Stimulated activated CD4-positive, alpha-beta T cell treated with anti-CD3 and anti-CD28 coated beads, TNF-alpha, amount 100 ng/mL, for 48 hours (primary cell): ENCODE measurements around the gene SRPRB.

Experiments
- DNase-seq, 3 donors: peaks; one replicate each; pipeline ENCODE4 v3.0.0-alpha.2; 2020; ENCODE audit warnings: low read depth in 3 of 3

SRPRB gene

DNA sequence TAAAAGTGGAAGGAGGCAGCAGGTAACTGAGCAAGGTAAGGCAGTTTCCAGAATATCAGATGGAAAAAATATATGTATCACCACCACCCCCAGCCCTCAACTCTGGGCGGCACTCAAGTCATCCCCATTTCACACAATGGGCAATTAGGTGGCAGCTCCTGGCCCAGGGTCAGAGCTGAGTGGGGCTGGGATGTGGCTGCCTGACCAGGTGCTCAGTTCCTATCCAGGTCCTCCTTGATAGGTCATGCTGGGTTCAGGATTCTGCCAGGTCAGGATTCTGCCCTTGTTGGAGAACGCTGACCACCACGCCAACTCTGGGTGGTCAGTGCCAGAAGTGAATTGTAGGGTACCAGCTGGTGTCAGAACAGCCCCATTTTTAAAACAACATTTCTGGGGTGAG lies 60.5 kb downstream of the SRPRB start:
- DNase-seq = no peak

DNA sequence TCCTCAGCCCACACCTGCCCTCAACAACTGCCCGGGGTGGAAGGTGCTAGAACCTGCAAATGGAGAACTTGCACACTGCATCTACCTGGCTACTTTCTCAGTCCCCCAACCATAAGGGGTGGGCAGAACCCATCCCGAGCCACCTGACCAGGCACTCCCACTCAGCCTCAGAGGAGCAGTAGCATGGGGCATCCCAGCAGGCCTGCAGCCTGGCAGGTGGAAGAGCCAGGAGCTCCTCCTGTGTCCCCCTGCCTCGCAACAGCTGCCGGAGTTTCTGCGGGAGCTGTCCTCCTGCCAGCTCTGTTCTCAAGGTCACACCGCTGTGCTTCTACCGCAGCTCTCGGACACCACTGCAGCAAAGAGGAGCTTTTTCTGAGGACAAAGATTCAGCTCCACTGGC lies 62.6 kb downstream of the SRPRB start:
- no peak for DNase-seq

DNA sequence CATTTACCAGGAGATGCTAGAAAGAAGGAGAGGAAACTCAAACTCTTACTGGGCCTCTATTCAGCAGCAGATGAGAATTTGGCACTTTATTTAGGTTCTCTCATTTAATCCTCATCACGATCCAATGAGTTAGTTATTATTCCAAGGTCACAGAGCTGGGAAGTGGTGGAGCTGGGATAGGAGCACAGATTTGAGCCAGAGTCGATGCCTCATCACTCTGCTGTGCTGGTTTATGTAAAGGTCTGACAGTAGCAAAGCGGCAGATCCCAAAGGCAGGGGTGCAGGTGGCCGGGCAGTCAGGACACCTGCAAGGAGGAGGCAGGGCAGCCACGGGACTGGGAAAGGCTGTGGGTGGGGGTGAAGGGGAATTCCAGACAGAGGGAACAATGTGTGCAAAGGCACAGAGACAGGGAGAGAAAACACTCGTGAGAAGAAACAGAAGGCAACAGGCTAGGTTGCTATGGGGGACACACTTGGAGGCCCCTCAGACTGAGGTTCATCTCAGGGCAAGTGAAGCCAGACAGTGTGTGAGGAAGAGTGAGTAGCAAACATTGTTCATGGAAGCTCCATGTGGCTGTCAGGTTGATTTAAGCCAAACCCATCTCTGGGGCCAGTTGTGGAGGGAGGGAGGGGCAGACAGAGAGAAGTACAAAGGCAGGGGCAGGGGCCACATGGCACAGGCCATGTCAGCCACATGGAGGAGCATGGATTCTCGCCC lies 63.3 kb downstream of the SRPRB start:
- no peak for DNase-seq

DNA sequence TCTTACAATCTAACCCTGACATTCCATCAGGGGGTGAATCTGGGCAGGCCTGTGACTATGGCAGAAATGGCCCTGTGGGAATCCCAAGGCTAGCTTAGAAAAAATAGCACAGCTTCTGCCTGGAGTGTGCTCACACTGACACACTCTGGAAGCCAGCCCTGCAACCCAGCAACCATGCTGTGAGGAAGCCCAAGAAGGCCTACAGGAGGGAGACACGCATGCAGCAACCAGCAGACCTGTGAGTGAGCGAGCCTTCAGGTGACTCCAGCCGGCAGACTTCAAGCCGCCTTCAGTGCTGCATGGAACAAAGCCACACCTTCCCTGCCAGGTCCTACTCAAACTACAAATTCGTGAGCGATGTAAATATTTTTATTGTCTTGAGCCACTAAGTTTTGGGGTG lies 64.0 kb downstream of the SRPRB start:
- no peak for DNase-seq

DNA sequence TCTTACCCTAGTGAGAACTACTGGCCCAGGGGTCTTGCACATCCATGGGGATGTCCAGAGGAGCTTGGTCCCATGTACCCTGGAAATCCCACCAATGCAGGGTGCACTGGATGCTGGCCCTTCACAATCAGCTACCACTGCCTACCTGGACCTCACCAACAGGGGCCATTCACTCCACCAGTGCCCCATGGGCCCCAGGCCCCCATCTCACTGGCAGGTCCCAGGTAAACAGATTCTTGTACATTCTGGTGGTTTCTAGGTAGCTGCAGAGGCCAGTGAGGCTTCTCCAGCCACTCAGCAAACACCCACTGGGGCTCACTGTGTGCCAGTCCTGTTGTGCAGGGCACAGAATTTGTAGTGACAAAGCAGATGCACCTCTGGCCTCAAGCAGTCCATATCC lies 65.2 kb downstream of the SRPRB start:
- no peak for DNase-seq
